Activated CD8-positive, alpha-beta T cell treated with anti-CD3 and anti-CD28 coated beads for 36 hours (primary cell): ENCODE measurements around the gene MMD. TPM values are rescaled to one million over a fixed set of nuclear protein-coding genes. Genes with fewer than 3 reads are reported as not detected.

Source experiments
- ATAC-seq: fragments of 200-7000 bp; cut with Tn5 transposase; one replicate; pipeline ENCODE4 v1.10.0; 2021; ENCODE audit warnings: mild to moderate bottlenecking, moderate library complexity
- CTCF ChIA-PET: fragments of 350-600 bp; sonication (Branson Sonifier 250); formaldehyde crosslinking; loops from one replicate; lab custom pipeline; 2021; ENCODE audit warnings: antibody characterized with exemption; lab: Charles Lee
- POLR2A ChIA-PET: fragments of 350-600 bp; sonication (Branson Sonifier 250); formaldehyde crosslinking; loops from one replicate; lab custom pipeline; 2021; ENCODE audit warnings: antibody characterized with exemption; lab: Charles Lee
- DNase-seq: peaks from one replicate; pipeline ENCODE4 v3.0.0-alpha.2; 2020
- H3K27ac Mint-ChIP-seq: one replicate; pipeline ENCODE4 v1.8.0; 2021; ENCODE audit warnings: mild to moderate bottlenecking, mixed read lengths
- H3K27me3 Mint-ChIP-seq: one replicate; pipeline ENCODE4 v1.8.0; 2021; ENCODE audit warnings: mixed read lengths
- H3K36me3 Mint-ChIP-seq: one replicate; pipeline ENCODE4 v1.8.0; 2021; ENCODE audit warnings: low read depth, mixed read lengths
- H3K4me1 Mint-ChIP-seq: one replicate; pipeline ENCODE4 v1.8.0; 2021; ENCODE audit warnings: low read depth, mixed read lengths
- H3K4me3 Mint-ChIP-seq: one replicate; pipeline ENCODE4 v1.8.0; 2021; ENCODE audit warnings: mild to moderate bottlenecking, moderate library complexity, mixed read lengths
- H3K9me3 Mint-ChIP-seq: one replicate; pipeline ENCODE4 v1.8.0; 2021; ENCODE audit warnings: mixed read lengths
- intact Hi-C: fragments of 100-400 bp; cut with micrococcal nuclease; formaldehyde crosslinking; loops from one replicate; pipeline ENCODE4 v1.10.0; 2022
- total RNA-seq, 2 experiments: library from RNA; stranded (reverse); gene quantifications; one replicate each; pipeline ENCODE4 v1.2.3, GENCODE V29; 2021
- TF ChIP-seq, protein P1 (sequence below): fragments of 200-600 bp; IDR thresholded peaks from one replicate; pipeline ENCODE4 v1.8.0; 2022; ENCODE audit warnings: antibody characterized with exemption, mild to moderate bottlenecking

Gene MMD
- total RNA-seq, 2 experiments from 2014 or later, result 27.0 to 39.3 TPM

DNA sequence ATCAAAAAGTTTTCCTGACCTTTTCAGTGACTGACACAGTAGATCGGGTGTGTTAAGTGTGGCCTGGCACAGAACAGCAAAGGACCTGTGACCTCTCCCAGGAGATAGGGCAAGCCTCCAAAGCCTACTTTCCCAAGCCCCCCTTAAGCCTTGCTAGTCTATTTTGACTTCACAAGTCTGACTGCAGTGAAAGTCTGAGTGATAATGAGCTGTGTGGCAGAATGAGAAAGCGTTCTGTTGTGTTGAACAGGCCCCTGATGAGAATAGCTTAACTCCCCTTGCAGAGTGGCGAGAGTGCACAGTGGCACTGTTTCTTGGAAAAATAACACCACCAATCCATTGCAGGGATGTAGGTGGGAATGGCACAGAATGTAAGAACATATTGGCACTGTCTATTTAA is 32.8 kb downstream of the MMD start:
- no peak for ATAC-seq
- Mint-ChIP-seq H3K27ac (no peak overlapping the region), H3K4me1 (no peaks in the 10 kb centered on the region), H3K9me3 (no peaks in the 10 kb centered on the region), H3K4me3 (no peak overlapping the region), H3K27me3 (peaks cover 2% of the 10 kb centered on the region), H3K36me3 (peaks cover 7% of the 10 kb centered on the region)
- CTCF ChIA-PET, result interaction anchor here (1.1 to 2.2 kb wide), 4 partner anchors 32 to 396 kb away, joined by 3 to 9 read pairs (median 3); no protein-coding TSS in a partner anchor
- TF ChIP-seq, protein P1, sequence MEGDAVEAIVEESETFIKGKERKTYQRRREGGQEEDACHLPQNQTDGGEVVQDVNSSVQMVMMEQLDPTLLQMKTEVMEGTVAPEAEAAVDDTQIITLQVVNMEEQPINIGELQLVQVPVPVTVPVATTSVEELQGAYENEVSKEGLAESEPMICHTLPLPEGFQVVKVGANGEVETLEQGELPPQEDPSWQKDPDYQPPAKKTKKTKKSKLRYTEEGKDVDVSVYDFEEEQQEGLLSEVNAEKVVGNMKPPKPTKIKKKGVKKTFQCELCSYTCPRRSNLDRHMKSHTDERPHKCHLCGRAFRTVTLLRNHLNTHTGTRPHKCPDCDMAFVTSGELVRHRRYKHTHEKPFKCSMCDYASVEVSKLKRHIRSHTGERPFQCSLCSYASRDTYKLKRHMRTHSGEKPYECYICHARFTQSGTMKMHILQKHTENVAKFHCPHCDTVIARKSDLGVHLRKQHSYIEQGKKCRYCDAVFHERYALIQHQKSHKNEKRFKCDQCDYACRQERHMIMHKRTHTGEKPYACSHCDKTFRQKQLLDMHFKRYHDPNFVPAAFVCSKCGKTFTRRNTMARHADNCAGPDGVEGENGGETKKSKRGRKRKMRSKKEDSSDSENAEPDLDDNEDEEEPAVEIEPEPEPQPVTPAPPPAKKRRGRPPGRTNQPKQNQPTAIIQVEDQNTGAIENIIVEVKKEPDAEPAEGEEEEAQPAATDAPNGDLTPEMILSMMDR, result no peak
- no peak for DNase-seq
- intact Hi-C loops, result no loop called here
- POLR2A ChIA-PET, result no interaction called here

DNA sequence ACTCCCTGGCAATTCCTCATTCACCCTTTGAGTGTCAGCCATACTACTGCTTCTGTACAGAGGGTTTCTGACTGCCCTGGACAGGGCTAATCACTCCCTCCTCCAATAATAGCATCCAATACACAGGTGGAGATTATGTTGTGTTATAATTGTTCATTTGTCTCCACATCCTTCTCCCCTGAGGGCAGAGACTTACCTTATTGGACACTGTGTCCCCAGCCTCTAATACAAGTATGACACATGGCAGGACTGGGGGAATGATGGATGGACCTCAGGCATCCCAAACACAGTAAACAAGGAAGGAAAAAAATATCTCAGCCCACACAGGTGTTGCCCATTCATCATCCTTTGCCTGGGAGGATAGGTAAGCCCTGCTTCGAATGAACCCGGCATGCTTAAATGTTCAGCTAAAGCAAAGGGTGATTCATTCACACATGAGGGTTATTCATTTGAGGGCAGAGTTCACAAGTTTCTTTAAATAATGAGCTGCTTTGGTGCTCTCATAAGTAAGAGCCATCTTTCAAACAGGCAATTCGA is 34.8 kb downstream of the MMD start:
- ChIA-PET POLR2A (no interaction called here), CTCF (interaction anchor here (1.0 kb wide), 1 partner anchor 127 kb away, joined by 3 read pairs; no protein-coding TSS in a partner anchor)
- Mint-ChIP-seq H3K36me3 (no peaks in the 10 kb centered on the region), H3K27me3 (peaks cover 2% of the 10 kb centered on the region), H3K27ac (no peak overlapping the region), H3K9me3 (no peaks in the 10 kb centered on the region), H3K4me1 (no peaks in the 10 kb centered on the region), H3K4me3 (no peak overlapping the region)
- ATAC-seq (no peak), DNase-seq (no peak)
- intact Hi-C loops, result no loop called here
- TF ChIP-seq, protein P1, result no peak

DNA sequence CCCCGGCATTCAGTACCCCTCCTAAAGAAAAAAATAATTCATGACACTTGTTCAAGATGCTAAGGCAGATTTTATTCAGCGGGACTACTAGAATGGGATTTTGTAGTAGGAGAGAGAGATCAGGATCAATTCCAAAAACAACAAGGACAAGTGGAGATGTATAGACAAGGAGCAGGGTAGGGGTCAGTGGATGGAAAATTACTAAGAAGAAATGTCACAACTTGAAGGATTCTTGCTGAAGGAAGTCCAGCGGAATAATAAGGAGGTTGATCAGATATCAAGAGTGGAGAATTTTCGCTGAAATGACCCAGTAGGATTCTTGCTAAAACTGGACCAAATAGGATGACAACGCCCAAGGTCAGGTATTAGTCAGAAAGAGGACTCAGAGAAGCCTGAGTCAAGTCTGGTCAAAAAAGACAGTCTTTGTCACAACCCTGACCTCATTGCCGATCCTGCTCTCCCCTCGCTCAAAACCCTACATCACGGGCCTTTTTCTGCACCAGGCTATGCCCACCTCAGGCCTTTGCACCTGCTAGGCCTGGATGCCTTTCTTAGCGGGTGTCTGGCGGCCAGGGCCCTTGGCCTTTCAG is 36.9 kb downstream of the MMD start:
- peaks cover 2% of the 10 kb centered on the region for H3K27me3 Mint-ChIP-seq
- H3K36me3 Mint-ChIP-seq, result no peaks in the 10 kb centered on the region
- TF ChIP-seq, protein P1, result no peak
- H3K27ac Mint-ChIP-seq, result no peak overlapping the region
- ATAC-seq (no peak), DNase-seq (no peak)
- intact Hi-C loops, result no loop called here
- ChIA-PET POLR2A (interaction anchor here (1.3 kb wide), 1 partner anchor 33 kb away, joined by 3 read pairs; no protein-coding TSS in a partner anchor), CTCF (interaction anchor here (1.2 kb wide), 1 partner anchor 27 kb away, joined by 3 read pairs; no protein-coding TSS in a partner anchor)
- no peak overlapping the region for H3K4me3 Mint-ChIP-seq
- no peaks in the 10 kb centered on the region for H3K9me3 Mint-ChIP-seq
- H3K4me1 Mint-ChIP-seq, result no peaks in the 10 kb centered on the region

DNA sequence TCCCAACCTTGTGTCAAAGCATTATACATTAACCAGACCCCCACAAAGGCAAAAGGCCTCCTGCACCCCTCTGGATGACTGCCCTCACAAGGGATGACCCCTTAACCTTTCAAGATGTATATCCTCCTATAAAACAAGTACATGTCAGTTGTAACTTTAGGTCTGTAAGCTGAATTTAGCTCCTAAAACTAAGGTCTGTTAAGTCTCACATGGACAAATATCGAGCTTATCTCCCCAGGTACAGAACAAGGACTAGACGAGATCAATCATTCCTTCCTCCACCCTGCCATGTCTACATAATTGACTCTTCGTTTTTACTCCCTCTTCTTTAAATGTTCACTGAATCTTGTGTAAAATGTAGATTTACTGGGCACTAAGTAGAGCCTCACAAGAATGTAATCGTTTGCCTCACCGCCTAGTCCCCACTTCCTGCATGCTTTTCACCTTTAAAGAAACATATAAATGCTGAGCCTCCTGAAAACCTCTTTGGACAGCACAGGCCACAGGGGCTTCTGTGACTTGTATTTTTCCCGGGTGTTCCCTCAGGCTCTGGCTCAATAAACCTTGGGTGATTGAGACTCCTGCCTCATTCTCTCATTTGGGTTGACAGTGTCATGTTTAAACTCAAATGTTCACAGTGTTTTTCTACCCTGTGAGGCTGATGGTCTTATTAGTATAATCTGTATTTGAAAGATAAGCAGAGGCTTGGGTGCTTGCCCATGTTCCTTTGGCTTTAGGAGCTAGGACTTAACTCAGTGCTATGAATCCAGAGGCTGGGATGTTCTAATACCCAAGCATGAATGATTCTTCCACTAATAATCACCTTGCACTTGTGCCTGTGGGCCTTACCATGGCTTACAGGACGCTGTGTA is 37.6 kb downstream of the MMD start:
- Mint-ChIP-seq H3K36me3 (no peaks in the 10 kb centered on the region), H3K9me3 (no peaks in the 10 kb centered on the region), H3K27ac (no peak overlapping the region), H3K27me3 (peaks cover 2% of the 10 kb centered on the region), H3K4me3 (no peak overlapping the region), H3K4me1 (no peaks in the 10 kb centered on the region)
- TF ChIP-seq, protein P1, result no peak
- DNase-seq (no peak), ATAC-seq (no peak)
- ChIA-PET POLR2A (interaction anchor here (1.3 kb wide), 1 partner anchor 32 kb away, joined by 3 read pairs; no protein-coding TSS in a partner anchor), CTCF (no interaction called here)
- intact Hi-C loops, result no loop called here
